Muscle layer of colon (tissue), 2 donors: ENCODE data around the gene BDKRB1.
"Not testable (repeated sequence)": the region's sequence is repeated elsewhere in the genome, so short reads cannot be mapped to it uniquely, and the experiment has no call there.

ENCODE experiments used
- H3K27ac ChIP-seq: one replicate; pipeline ENCODE4 v1.7.0; 2013; ENCODE audit warnings: low read depth, mild to moderate bottlenecking, low read length, moderate library complexity
- H3K27me3 ChIP-seq, 2 donors: one replicate each; pipeline ENCODE4 v1.7.0; 2013; ENCODE audit warnings: low read length in 2 of 2, mild to moderate bottlenecking in 2 of 2; ENCODE audit not compliant: insufficient read depth in 2 of 2, control insufficient read depth in 1 of 2
- H3K36me3 ChIP-seq: one replicate; pipeline ENCODE4 v1.7.0; 2013; ENCODE audit warnings: mild to moderate bottlenecking, low read length; ENCODE audit not compliant: insufficient read depth
- H3K4me1 ChIP-seq: one replicate; pipeline ENCODE4 v1.7.0; 2013; ENCODE audit warnings: mild to moderate bottlenecking, low read length; ENCODE audit not compliant: insufficient read depth
- H3K4me3 ChIP-seq, 2 donors: one replicate each; pipeline ENCODE4 v1.7.0; 2013; ENCODE audit warnings: low read length in 2 of 2, low read depth in 1 of 2, mild to moderate bottlenecking in 1 of 2, moderate library complexity in 1 of 2
- H3K9ac ChIP-seq: one replicate; pipeline ENCODE4 v1.7.0; 2013; ENCODE audit warnings: low read length
- H3K9me3 ChIP-seq: one replicate; pipeline ENCODE4 v1.7.0; 2013; ENCODE audit warnings: mild to moderate bottlenecking, low read length
- donor health status: abdominal sarcoma.
- donor health status: Adenocarcinoma of cecum.

BDKRB1 gene

GRCh38 chr14:96237641-96238040 is 18.4 kb upstream of the BDKRB1 start:
- Histone ChIP-seq H3K4me3 (no peak overlapping the region), H3K36me3 (peaks cover 4% of the 10 kb centered on the region), H3K4me1 (peaks cover 12% of the 10 kb centered on the region), H3K27me3 (no peaks in the 10 kb centered on the region), H3K27ac (no peak overlapping the region), H3K9me3 (no peaks in the 10 kb centered on the region), H3K9ac (no peak overlapping the region)

- H3K9ac ChIP-seq = no peak overlapping the region
- H3K4me3 ChIP-seq = no peak overlapping the region
- H3K9me3 ChIP-seq = no peaks in the 10 kb centered on the region
- H3K36me3 ChIP-seq = peaks cover 4% of the 10 kb centered on the region
- no peaks in the 10 kb centered on the region for H3K27me3 ChIP-seq
- peaks cover 11% of the 10 kb centered on the region for H3K4me1 ChIP-seq
- no peak overlapping the region for H3K27ac ChIP-seq
Measured at GRCh38 chr14:96238676-96239265, 17.2 kb upstream of the BDKRB1 start.

GRCh38 chr14:96239711-96240141 is 16.3 kb upstream of the BDKRB1 start:
- peaks cover 6% of the 10 kb centered on the region for H3K4me1 ChIP-seq
- H3K27me3 ChIP-seq = no peaks in the 10 kb centered on the region
- no peaks in the 10 kb centered on the region for H3K9me3 ChIP-seq
- no peak overlapping the region for H3K27ac ChIP-seq
- H3K4me3 ChIP-seq = no peak overlapping the region
- peaks cover 4% of the 10 kb centered on the region for H3K36me3 ChIP-seq
- H3K9ac ChIP-seq = no peak overlapping the region

GRCh38 chr14:96240641-96241040 is 15.4 kb upstream of the BDKRB1 start:
- H3K9ac ChIP-seq = no peak overlapping the region
- no peaks in the 10 kb centered on the region for H3K27me3 ChIP-seq
- no peak overlapping the region for H3K27ac ChIP-seq
- H3K4me3 ChIP-seq = no peak overlapping the region
- H3K9me3 ChIP-seq = no peaks in the 10 kb centered on the region
- peaks cover 6% of the 10 kb centered on the region for H3K4me1 ChIP-seq
- H3K36me3 ChIP-seq = peaks cover 4% of the 10 kb centered on the region

- Histone ChIP-seq H3K4me3 (no peak overlapping the region), H3K27ac (no peak overlapping the region), H3K9me3 (no peaks in the 10 kb centered on the region), H3K4me1 (peaks cover 3% of the 10 kb centered on the region), H3K27me3 (no peaks in the 10 kb centered on the region), H3K36me3 (peaks cover 4% of the 10 kb centered on the region), H3K9ac (no peak overlapping the region)
Measured at GRCh38 chr14:96242126-96242525, 13.9 kb upstream of the BDKRB1 start.

- Histone ChIP-seq H3K4me1 (no peaks in the 10 kb centered on the region), H3K27ac (no peak overlapping the region), H3K4me3 (no peak overlapping the region), H3K27me3 (no peaks in the 10 kb centered on the region), H3K9me3 (no peaks in the 10 kb centered on the region), H3K36me3 (peaks cover 4% of the 10 kb centered on the region), H3K9ac (no peak overlapping the region)
Measured at GRCh38 chr14:96243785-96244184, 12.2 kb upstream of the BDKRB1 start.

- H3K36me3 ChIP-seq, H3K27ac ChIP-seq, H3K9ac ChIP-seq: not testable (repeated sequence)
Measured at GRCh38 chr14:96245074-96245473, 10.9 kb upstream of the BDKRB1 start.

GRCh38 chr14:96245710-96246538 is 10.1 kb upstream of the BDKRB1 start:
- no peak overlapping the region for H3K4me3 ChIP-seq
- H3K9ac ChIP-seq = no peak overlapping the region
- no peaks in the 10 kb centered on the region for H3K9me3 ChIP-seq
- peaks cover 4% of the 10 kb centered on the region for H3K36me3 ChIP-seq
- H3K4me1 ChIP-seq = no peaks in the 10 kb centered on the region
- H3K27ac ChIP-seq = no peak overlapping the region
- no peaks in the 10 kb centered on the region for H3K27me3 ChIP-seq

More at GRCh38 chr14:96245074-96245473, 10.9 kb upstream of the BDKRB1 start:
- H3K4me1 ChIP-seq, H3K27me3 ChIP-seq, H3K9me3 ChIP-seq, H3K4me3 ChIP-seq: not testable (repeated sequence)

GRCh38 chr14:96246539-96246847 is 9.5 kb upstream of the BDKRB1 start:
- no peak overlapping the region for H3K4me3 ChIP-seq
- H3K27me3 ChIP-seq = no peaks in the 10 kb centered on the region
- no peaks in the 10 kb centered on the region for H3K4me1 ChIP-seq
- peaks cover 4% of the 10 kb centered on the region for H3K36me3 ChIP-seq
- no peak overlapping the region for H3K27ac ChIP-seq
- H3K9ac ChIP-seq = no peak overlapping the region
- no peaks in the 10 kb centered on the region for H3K9me3 ChIP-seq

- no peaks in the 10 kb centered on the region for H3K4me1 ChIP-seq
- H3K4me3 ChIP-seq = no peak overlapping the region
- H3K27ac ChIP-seq = no peak overlapping the region
- no peak overlapping the region for H3K9ac ChIP-seq
- no peaks in the 10 kb centered on the region for H3K27me3 ChIP-seq
- no peaks in the 10 kb centered on the region for H3K36me3 ChIP-seq
- no peaks in the 10 kb centered on the region for H3K9me3 ChIP-seq
Measured at GRCh38 chr14:96247031-96247430, 9.0 kb upstream of the BDKRB1 start.

GRCh38 chr14:96249029-96249428 is 7.0 kb upstream of the BDKRB1 start:
- Histone ChIP-seq H3K9me3 (no peaks in the 10 kb centered on the region), H3K36me3 (no peaks in the 10 kb centered on the region), H3K4me3 (no peak overlapping the region), H3K4me1 (peaks cover 8% of the 10 kb centered on the region), H3K27me3 (no peaks in the 10 kb centered on the region), H3K27ac (no peak overlapping the region), H3K9ac (no peak overlapping the region)

- no peak overlapping the region for H3K9ac ChIP-seq
- no peak overlapping the region for H3K27ac ChIP-seq
- no peak overlapping the region for H3K4me3 ChIP-seq
- H3K36me3 ChIP-seq = no peaks in the 10 kb centered on the region
- no peaks in the 10 kb centered on the region for H3K27me3 ChIP-seq
- H3K4me1 ChIP-seq = peaks cover 20% of the 10 kb centered on the region
- H3K9me3 ChIP-seq = no peaks in the 10 kb centered on the region
Measured at GRCh38 chr14:96250485-96250884, 5.5 kb upstream of the BDKRB1 start.
